HG03571 (cell line): Measurements from ENCODE around the gene DNAJC1.

ENCODE experiments used
- ATAC-seq: cut with Tn5 transposase; IDR thresholded peaks from one replicate; pipeline ENCODE4 v1.9.1; 2021; ENCODE audit not compliant: unreplicated experiment

DNAJC1 gene

GRCh38 chr10:21776883-21777282, 226.6 kb downstream of the DNAJC1 start:
- no peak for ATAC-seq

- ATAC-seq: no peak
Observed at GRCh38 chr10:21771219-21771618, 232.3 kb downstream of the DNAJC1 start.

GRCh38 chr10:21769041-21769440, 234.5 kb downstream of the DNAJC1 start:
- ATAC-seq: no peak

- ATAC-seq: no peak
Observed at GRCh38 chr10:21764466-21765189, 238.9 kb downstream of the DNAJC1 start.

- no peak for ATAC-seq
Observed at GRCh38 chr10:21760332-21760731, 243.2 kb downstream of the DNAJC1 start.

GRCh38 chr10:21759232-21759631, 244.3 kb downstream of the DNAJC1 start:
- ATAC-seq: no peak

GRCh38 chr10:21758696-21759095, 244.8 kb downstream of the DNAJC1 start:
- ATAC-seq: no peak

GRCh38 chr10:21758239-21758638, 245.3 kb downstream of the DNAJC1 start:
- no peak for ATAC-seq

- no peak for ATAC-seq
Observed at GRCh38 chr10:21757185-21757901, 246.2 kb downstream of the DNAJC1 start.

GRCh38 chr10:21756707-21757106, 246.8 kb downstream of the DNAJC1 start:
- ATAC-seq: no peak

- no peak for ATAC-seq
Observed at GRCh38 chr10:21754410-21755011, 249.0 kb downstream of the DNAJC1 start.

GRCh38 chr10:21753497-21754270, 249.8 kb downstream of the DNAJC1 start:
- no peak for ATAC-seq

GRCh38 chr10:21751341-21752310, 251.9 kb downstream of the DNAJC1 start:
- ATAC-seq: no peak

- ATAC-seq: no peak
Observed at GRCh38 chr10:21750424-21750823, 253.1 kb downstream of the DNAJC1 start.

GRCh38 chr10:21749788-21750187, 253.7 kb downstream of the DNAJC1 start:
- no peak for ATAC-seq

- no peak for ATAC-seq
Observed at GRCh38 chr10:21747809-21748208, 255.7 kb downstream of the DNAJC1 start.

GRCh38 chr10:21746118-21746517, 257.4 kb downstream of the DNAJC1 start:
- ATAC-seq: no peak

GRCh38 chr10:21744223-21744622, 259.3 kb downstream of the DNAJC1 start:
- no peak for ATAC-seq

GRCh38 chr10:21742740-21743412, 260.7 kb downstream of the DNAJC1 start:
- no peak for ATAC-seq

GRCh38 chr10:21740989-21741388, 262.5 kb downstream of the DNAJC1 start:
- ATAC-seq: no peak
